Left lung (tissue), 10 donors: ENCODE data around the gene SLC6A11. TPM values are rescaled to one million over a fixed set of nuclear protein-coding genes. Genes with fewer than 3 reads are reported as not detected.

Experiments
- ATAC-seq: fragments of 200-7000 bp; cut with Tn5 transposase; one replicate; pipeline ENCODE4 v1.9.1; 2020; ENCODE audit warnings: moderate library complexity
- DNase-seq, 4 donors: peaks; one replicate each; pipeline ENCODE4 v3.0.0-alpha.2; 2013 to 2020
- H3K27ac ChIP-seq, 2 donors: fragments of 200-600 bp; sonication (generic) in 1 of 2; one replicate each; pipeline versions ENCODE4 v1.5.0 to v1.8.0; 2020 to 2021
- H3K27me3 ChIP-seq, 2 donors: fragments of 200-600 bp; sonication (generic) in 1 of 2; one replicate each; pipeline versions ENCODE4 v1.5.0 to v1.8.0; 2020 to 2021
- H3K36me3 ChIP-seq, 2 donors: fragments of 200-600 bp; sonication (generic) in 1 of 2; one replicate each; pipeline versions ENCODE4 v1.5.0 to v1.8.0; 2020 to 2021
- H3K4me1 ChIP-seq, 2 donors: fragments of 200-600 bp; one replicate each; pipeline ENCODE4 v1.8.0; 2021
- H3K4me3 ChIP-seq, 2 donors: fragments of 200-600 bp; sonication (generic) in 1 of 2; one replicate each; pipeline versions ENCODE4 v1.5.0 to v1.8.0; 2020 to 2021; ENCODE audit warnings: mild to moderate bottlenecking in 1 of 2
- H3K9me3 ChIP-seq, 2 donors: fragments of 200-600 bp; sonication (generic) in 1 of 2; one replicate each; pipeline versions ENCODE4 v1.5.0 to v1.8.0; 2020 to 2021
- intact Hi-C, 2 donors: fragments of 100-400 bp; cut with DNase I; formaldehyde crosslinking; loops; one replicate each; pipeline versions ENCODE4 v1.11.2 to v1.14.2; 2022
- polyA plus RNA-seq, 6 donors: library from polyadenylated mRNA; unstranded; fragments of 120-200 nt; gene quantifications; one replicate each; pipeline ENCODE4 v1.2.1, GENCODE V29; 2013; ENCODE audit not compliant: insufficient read length in 6 of 6
- total RNA-seq, 2 donors: library from RNA; stranded (reverse); fragmentation: NEBNext Ultra II Directional; extraction: Animal tissue kit (Norgen Biotek cat#: 25700); gene quantifications; one replicate each; pipeline ENCODE4 v1.2.1, GENCODE V29; 2021
- TF ChIP-seq, protein P1 (sequence below), 2 donors: fragments of 200-600 bp; sonication (generic) in 1 of 2; IDR thresholded peaks; one replicate each; pipeline versions ENCODE4 v1.5.0 to v1.8.0; 2021; ENCODE audit warnings: antibody characterized with exemption in 2 of 2
- donor health status: DM: no; HTN: yes; CAD: no.
- donor health status: DM: no; HTN: no; CAD: no.

Gene SLC6A11
- total and polyA plus RNA-seq, 8 donors, result 0.07 to 0.31 (median 0.18) TPM; not detected in 2

DNA sequence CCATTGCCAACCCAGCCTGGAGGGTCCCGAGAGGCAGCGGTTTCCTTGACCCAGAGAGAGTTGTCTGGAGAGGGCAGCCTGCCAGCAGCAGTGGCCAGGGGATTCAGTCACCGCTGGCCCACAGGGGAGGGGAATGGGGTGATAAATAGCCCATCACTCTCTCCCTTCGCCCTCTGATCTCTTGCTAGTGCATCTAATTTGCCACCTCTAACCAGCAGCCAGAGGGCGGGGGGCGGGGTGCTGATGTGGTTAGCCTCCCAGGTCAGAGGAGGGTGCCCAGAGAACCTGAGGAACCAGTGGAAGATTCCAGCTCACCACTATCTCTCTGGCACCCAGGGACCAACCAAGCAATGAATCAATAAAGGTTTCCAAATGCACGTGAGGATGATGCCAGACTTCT, 35.1 kb upstream of the SLC6A11 start:
- peaks cover 0 to 19% of the 10 kb centered on the region in 2 donors for H3K27me3 ChIP-seq
- no peaks in the 10 kb centered on the region for H3K4me1 ChIP-seq
- TF ChIP-seq, protein P1, sequence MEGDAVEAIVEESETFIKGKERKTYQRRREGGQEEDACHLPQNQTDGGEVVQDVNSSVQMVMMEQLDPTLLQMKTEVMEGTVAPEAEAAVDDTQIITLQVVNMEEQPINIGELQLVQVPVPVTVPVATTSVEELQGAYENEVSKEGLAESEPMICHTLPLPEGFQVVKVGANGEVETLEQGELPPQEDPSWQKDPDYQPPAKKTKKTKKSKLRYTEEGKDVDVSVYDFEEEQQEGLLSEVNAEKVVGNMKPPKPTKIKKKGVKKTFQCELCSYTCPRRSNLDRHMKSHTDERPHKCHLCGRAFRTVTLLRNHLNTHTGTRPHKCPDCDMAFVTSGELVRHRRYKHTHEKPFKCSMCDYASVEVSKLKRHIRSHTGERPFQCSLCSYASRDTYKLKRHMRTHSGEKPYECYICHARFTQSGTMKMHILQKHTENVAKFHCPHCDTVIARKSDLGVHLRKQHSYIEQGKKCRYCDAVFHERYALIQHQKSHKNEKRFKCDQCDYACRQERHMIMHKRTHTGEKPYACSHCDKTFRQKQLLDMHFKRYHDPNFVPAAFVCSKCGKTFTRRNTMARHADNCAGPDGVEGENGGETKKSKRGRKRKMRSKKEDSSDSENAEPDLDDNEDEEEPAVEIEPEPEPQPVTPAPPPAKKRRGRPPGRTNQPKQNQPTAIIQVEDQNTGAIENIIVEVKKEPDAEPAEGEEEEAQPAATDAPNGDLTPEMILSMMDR (IDR thresholded peaks at IDR 0.05), result no peak
- DNase-seq (no peak), ATAC-seq (no peak)
- H3K9me3 ChIP-seq, result no peaks in the 10 kb centered on the region
- H3K4me3 ChIP-seq, result no peak overlapping the region
- H3K27ac ChIP-seq, result no peak overlapping the region
- intact Hi-C loops, result no loop called here
- no peaks in the 10 kb centered on the region for H3K36me3 ChIP-seq

DNA sequence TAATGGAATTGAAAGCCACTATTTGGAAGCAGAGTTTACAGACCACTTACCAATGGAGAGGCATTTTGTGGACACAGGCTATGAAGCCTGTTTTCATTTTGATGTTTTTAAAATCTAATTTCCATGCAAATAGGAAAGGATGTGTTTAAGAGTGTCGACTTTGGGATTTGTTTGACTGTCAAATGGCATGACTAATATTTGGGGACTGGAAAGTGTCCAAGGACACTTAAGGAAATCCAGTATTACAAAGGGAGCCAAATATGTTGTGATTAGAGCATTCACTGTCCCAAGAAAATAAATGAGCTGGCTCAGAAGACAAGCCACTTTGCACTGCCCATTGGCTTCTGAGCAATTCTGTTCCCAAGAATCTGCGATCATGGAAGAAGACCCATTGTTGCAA, 34.0 kb upstream of the SLC6A11 start:
- intact Hi-C loops, result no loop called here
- ATAC-seq, result no peak
- TF ChIP-seq, protein P1 (IDR thresholded peaks at IDR 0.05), result no peak

DNA sequence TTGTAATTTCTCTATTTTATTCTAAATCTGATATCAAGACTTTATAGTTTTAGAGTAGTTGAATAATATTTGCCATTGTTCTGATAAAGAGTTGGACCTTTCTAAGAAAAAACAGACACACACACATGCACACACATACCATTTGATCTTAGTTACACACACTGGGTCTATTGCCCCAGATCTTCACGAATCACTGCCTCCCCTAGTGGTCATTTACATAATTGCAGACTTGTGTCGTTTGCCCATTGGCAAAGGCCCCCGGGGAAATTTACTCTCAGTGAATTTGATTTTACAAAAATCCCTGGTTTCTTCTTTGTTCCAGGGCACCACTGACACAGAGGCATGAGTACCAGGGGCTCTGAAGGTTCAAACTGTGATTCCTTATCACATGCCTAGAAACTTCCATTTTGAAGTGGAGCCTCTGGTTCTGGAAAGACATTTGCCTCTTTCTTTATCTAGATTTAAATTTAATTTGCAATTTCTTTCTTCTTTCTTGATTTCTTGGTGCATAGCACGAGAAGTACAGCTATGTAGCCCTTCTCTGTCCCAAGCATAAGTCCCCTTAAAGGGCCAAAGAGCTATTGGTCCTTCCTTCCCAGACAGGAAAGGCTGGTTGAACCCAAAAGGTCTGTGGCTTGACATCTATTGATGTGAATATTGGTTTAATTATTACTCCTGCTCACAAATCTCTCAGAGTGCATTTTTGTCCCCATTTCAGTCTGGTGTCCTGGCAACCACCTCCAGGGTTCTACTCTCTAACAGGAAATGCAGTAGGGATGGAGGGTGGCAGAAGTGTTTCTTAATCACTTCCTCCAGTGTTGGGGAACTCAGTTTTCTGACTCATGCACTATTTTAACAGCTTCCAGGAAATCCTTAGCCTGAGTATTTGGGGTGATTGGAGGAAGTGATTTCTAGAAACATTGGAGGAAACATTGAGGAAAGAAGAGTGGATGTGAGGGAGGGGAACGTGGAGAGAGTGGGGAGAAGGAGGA, 32.4 kb upstream of the SLC6A11 start:
- H3K36me3 ChIP-seq, result no peaks in the 10 kb centered on the region
- peak; percentile 69 for ATAC-seq
- TF ChIP-seq, protein P1 (IDR thresholded peaks at IDR 0.05), result peak; percentile 69 to 72

More for the DNA sequence above, 34.0 kb upstream of the SLC6A11 start:
- no peak overlapping the region for H3K27ac ChIP-seq
- H3K9me3 ChIP-seq, result no peaks in the 10 kb centered on the region
- H3K4me1 ChIP-seq, result no peaks in the 10 kb centered on the region
- no peak for DNase-seq
- peaks cover 0 to 26% of the 10 kb centered on the region in 2 donors for H3K27me3 ChIP-seq
- no peaks in the 10 kb centered on the region for H3K36me3 ChIP-seq
- H3K4me3 ChIP-seq, result no peak overlapping the region

DNA sequence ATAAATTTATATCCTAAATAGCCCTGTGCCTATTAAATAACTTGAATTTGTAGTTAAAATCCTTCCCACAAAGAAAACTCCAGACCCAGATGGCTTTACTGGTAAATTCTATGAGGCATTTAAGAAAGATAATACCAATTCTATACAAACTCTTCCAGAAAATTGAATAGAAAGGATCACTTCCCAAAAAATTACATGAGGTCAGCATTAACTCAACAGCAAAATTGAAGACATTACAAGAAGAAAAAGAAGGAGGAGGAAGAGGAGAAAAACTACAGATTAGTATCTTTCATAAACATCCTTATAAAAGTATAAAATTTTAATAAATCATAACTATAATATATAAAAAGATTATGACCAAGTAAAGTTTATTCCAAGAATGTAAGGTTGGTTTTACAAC, 29.4 kb upstream of the SLC6A11 start:
- H3K4me3 ChIP-seq, result no peak overlapping the region
- intact Hi-C loops, result no loop called here
- DNase-seq, result no peak
- no peaks in the 10 kb centered on the region for H3K36me3 ChIP-seq
- H3K27ac ChIP-seq, result no peak overlapping the region
- no peaks in the 10 kb centered on the region for H3K4me1 ChIP-seq
- no peak for ATAC-seq
- TF ChIP-seq, protein P1 (IDR thresholded peaks at IDR 0.05), result no peak
- no peaks in the 10 kb centered on the region for H3K9me3 ChIP-seq
- H3K27me3 ChIP-seq, result peaks cover 0 to 33% of the 10 kb centered on the region in 2 donors

More for the DNA sequence above, 32.4 kb upstream of the SLC6A11 start:
- H3K4me1 ChIP-seq, result no peaks in the 10 kb centered on the region
- H3K27me3 ChIP-seq, result peaks cover 0 to 39% of the 10 kb centered on the region in 2 donors
- H3K4me3 ChIP-seq, result no peak overlapping the region
- intact Hi-C loops, result no loop called here
- H3K9me3 ChIP-seq, result no peaks in the 10 kb centered on the region
- no peak for DNase-seq
- H3K27ac ChIP-seq, result no peak overlapping the region

DNA sequence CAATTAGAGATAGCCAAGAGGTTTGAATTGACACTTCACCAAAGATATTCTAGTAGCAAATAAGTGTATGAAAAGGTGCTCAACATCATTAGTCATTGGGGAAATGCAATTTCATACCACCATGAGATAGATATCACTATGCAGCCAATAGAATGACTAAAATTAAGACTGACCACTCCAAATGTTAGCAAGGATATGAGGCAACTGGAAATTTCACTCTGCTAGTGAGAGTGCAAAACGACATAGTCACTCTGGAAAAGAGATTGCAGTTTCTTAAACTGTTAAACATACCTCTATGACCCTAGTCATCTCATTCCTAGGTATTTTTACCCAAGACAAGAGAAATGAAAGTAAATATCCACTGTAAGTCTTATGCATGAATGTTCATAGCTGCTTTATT, 27.6 kb upstream of the SLC6A11 start:
- H3K27ac ChIP-seq, result no peak overlapping the region
- DNase-seq, result no peak
- no peaks in the 10 kb centered on the region for H3K4me1 ChIP-seq
- no peak overlapping the region for H3K4me3 ChIP-seq
- intact Hi-C loops, result no loop called here
- H3K9me3 ChIP-seq, result no peaks in the 10 kb centered on the region
- TF ChIP-seq, protein P1 (IDR thresholded peaks at IDR 0.05), result no peak
- no peaks in the 10 kb centered on the region for H3K36me3 ChIP-seq
- H3K27me3 ChIP-seq, result peaks cover 0 to 42% of the 10 kb centered on the region in 2 donors
- ATAC-seq, result no peak
